PFSK-1 (cell line): ENCODE measurements around the gene CUBN.

ENCODE experiments used
- FOXP2 ChIP-seq: optimal IDR thresholded peaks from 2 replicates; pipeline ENCODE3; 2011; ENCODE audit warnings: borderline replicate concordance, control low read depth, inconsistent platforms; ENCODE audit not compliant: insufficient read depth; ENCODE audit errors: extremely low read length, extremely low read depth
- POLR2AphosphoS5 ChIP-seq: IDR thresholded peaks from 2 replicates; pipeline ENCODE4 v1.6.1; 2012; ENCODE audit warnings: low read depth, mild to moderate bottlenecking, control low read depth, low read length, moderate library complexity
- SIN3A ChIP-seq: IDR thresholded peaks from 2 replicates; pipeline ENCODE4 v1.6.1; 2012; ENCODE audit warnings: mild to moderate bottlenecking, low read length, moderate library complexity, borderline replicate concordance; ENCODE audit not compliant: insufficient read depth
- TAF1 ChIP-seq: IDR thresholded peaks from 2 replicates; pipeline ENCODE4 v1.6.1; 2012; ENCODE audit warnings: low read length, control low read depth, borderline replicate concordance; ENCODE audit not compliant: insufficient read depth
- TF ChIP-seq, protein P1 (sequence below), 2 experiments: IDR thresholded peaks; 2 replicates each; pipeline versions ENCODE4 v1.6.1 to v1.8.0; 2011 to 2012; ENCODE audit warnings: low read depth in 2 of 2, low read length in 2 of 2, control low read depth in 1 of 2, inconsistent platforms in 1 of 2, mild to moderate bottlenecking in 1 of 2, moderate library complexity in 1 of 2; ENCODE audit not compliant: insufficient read depth in 1 of 2

DNA sequence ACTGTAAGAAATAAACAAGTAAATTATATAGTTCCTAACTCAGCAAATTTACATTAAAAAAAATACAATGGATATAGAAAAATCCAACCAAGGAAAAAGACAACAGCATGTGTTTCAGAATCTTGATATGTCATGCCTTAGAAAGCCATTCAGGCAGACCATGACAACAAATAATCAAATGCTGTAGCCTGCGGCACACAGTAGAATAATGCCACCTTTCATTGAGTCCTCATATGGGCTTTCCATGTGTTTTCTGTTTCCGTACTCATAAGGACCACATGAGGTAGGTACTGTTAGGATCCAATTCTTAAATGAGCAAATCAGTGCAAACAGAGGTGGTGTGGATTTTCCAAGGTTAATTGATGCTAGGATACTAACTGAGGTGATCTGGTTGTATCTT lies 138.6 kb downstream of the CUBN start:
- no peak for TF ChIP-seq TAF1
- TF ChIP-seq SIN3A = no peak
- no peak for TF ChIP-seq POLR2AphosphoS5
- TF ChIP-seq, protein P1, sequence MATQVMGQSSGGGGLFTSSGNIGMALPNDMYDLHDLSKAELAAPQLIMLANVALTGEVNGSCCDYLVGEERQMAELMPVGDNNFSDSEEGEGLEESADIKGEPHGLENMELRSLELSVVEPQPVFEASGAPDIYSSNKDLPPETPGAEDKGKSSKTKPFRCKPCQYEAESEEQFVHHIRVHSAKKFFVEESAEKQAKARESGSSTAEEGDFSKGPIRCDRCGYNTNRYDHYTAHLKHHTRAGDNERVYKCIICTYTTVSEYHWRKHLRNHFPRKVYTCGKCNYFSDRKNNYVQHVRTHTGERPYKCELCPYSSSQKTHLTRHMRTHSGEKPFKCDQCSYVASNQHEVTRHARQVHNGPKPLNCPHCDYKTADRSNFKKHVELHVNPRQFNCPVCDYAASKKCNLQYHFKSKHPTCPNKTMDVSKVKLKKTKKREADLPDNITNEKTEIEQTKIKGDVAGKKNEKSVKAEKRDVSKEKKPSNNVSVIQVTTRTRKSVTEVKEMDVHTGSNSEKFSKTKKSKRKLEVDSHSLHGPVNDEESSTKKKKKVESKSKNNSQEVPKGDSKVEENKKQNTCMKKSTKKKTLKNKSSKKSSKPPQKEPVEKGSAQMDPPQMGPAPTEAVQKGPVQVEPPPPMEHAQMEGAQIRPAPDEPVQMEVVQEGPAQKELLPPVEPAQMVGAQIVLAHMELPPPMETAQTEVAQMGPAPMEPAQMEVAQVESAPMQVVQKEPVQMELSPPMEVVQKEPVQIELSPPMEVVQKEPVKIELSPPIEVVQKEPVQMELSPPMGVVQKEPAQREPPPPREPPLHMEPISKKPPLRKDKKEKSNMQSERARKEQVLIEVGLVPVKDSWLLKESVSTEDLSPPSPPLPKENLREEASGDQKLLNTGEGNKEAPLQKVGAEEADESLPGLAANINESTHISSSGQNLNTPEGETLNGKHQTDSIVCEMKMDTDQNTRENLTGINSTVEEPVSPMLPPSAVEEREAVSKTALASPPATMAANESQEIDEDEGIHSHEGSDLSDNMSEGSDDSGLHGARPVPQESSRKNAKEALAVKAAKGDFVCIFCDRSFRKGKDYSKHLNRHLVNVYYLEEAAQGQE (IDR thresholded peaks at IDR 0.05; ENCODE audit: insufficient read depth in 1 of 2, low read depth in 2 of 2, low read length in 2 of 2) = no peak
- TF ChIP-seq FOXP2 = no peak
